GM12878 (cell line): ENCODE data around the gene KHK. TPM values are rescaled to one million over a fixed set of nuclear protein-coding genes. Genes with fewer than 3 reads are reported as not detected.

Source experiments
- ATAC-seq: fragments of 200-7000 bp; cut with Tn5 transposase; 3 replicates; pipeline ENCODE4 v1.9.1; 2020; ENCODE audit warnings: mild to moderate bottlenecking, moderate library complexity
- BruUV-seq: library from RNA; stranded (reverse); fragments of 400-500 nt; replicated peaks from 2 replicates; lab custom pipeline; 2021; lab: Mats Ljungman, UMichigan
- CTCF ChIA-PET: fragments of 300-600 bp; sonication (Branson Sonifier 250); formaldehyde crosslinking; extraction: SDS; loops from one replicate; lab custom pipeline; 2021; ENCODE audit warnings: inconsistent platforms; lab: Yijun Ruan, JAX
- POLR2A ChIA-PET: fragments of 350-600 bp; formaldehyde crosslinking; extraction: SDS; loops from one replicate; lab custom pipeline; 2021; ENCODE audit warnings: inconsistent platforms; lab: Charles Lee
- RAD21 ChIA-PET: fragments of 300-600 bp; sonication (Branson Sonifier 250); formaldehyde crosslinking; loops from one replicate; lab custom pipeline; 2023; ENCODE audit warnings: antibody characterized with exemption; ENCODE audit not compliant: unreplicated experiment; lab: Charles Lee
- SMC1A ChIA-PET: fragments of 300-600 bp; sonication (Branson Sonifier 250); formaldehyde crosslinking; loops from one replicate; lab custom pipeline; 2023; ENCODE audit not compliant: unreplicated experiment, uncharacterized antibody; lab: Charles Lee
- DNase-seq: peaks from one replicate; pipeline ENCODE4 v3.0.0-alpha.2; 2011; ENCODE audit warnings: low read depth, low spot score
- FAIRE-seq: peaks from 3 replicates; lab custom pipeline; 2011; peaks lifted over from hg19 to GRCh38; lab: Jason Lieb, UNC
- H2AFZ ChIP-seq: 2 replicates; pipeline ENCODE4 v1.6.0; 2011; ENCODE audit warnings: low read depth, low read length, control low read depth; ENCODE audit not compliant: control insufficient read depth
- H3K27ac ChIP-seq: 2 replicates; pipeline ENCODE4 v1.5.1; 2011; ENCODE audit warnings: control low read depth; ENCODE audit not compliant: control insufficient read depth, insufficient read depth
- H3K27me3 ChIP-seq, 2 experiments: replicated peaks in 1 of 2; 2 replicates each; pipeline versions ENCODE4 v1.6.0 to v1.6.1; 2011; ENCODE audit warnings: low read length in 1 of 2; ENCODE audit not compliant: control insufficient read depth in 2 of 2, insufficient read depth in 2 of 2
- H3K36me3 ChIP-seq, 2 experiments: 2 replicates each; pipeline ENCODE4 v1.5.1; 2011; ENCODE audit warnings: low read length in 1 of 2; ENCODE audit not compliant: control insufficient read depth in 2 of 2, insufficient read depth in 2 of 2
- H3K4me1 ChIP-seq: 2 replicates; pipeline ENCODE4 v1.6.1; 2011; ENCODE audit warnings: mild to moderate bottlenecking, low read length, moderate library complexity, mixed read lengths; ENCODE audit not compliant: control insufficient read depth, insufficient read depth
- H3K4me2 ChIP-seq: 2 replicates; pipeline ENCODE4 v1.6.0; 2011; ENCODE audit warnings: control low read depth; ENCODE audit not compliant: control insufficient read depth, insufficient read depth
- H3K4me3 ChIP-seq: fragments of 200-600 bp; sonication (generic); 2 replicates; pipeline ENCODE4 v1.5.1; 2016
- H3K79me2 ChIP-seq: 2 replicates; pipeline ENCODE4 v1.6.0; 2011; ENCODE audit warnings: low read length; ENCODE audit not compliant: control insufficient read depth, insufficient read depth
- H3K9ac ChIP-seq: 2 replicates; pipeline ENCODE4 v1.8.0; 2011; ENCODE audit warnings: low read length, control low read depth, mixed read lengths; ENCODE audit not compliant: control insufficient read depth, insufficient read depth
- H3K9me3 ChIP-seq: replicated peaks from 3 replicates; pipeline ENCODE4 v1.5.1; 2011; ENCODE audit warnings: mild to moderate bottlenecking, low read length; ENCODE audit not compliant: control insufficient read depth, insufficient read depth
- H4K20me1 ChIP-seq: 2 replicates; pipeline ENCODE4 v1.6.0; 2011; ENCODE audit not compliant: control insufficient read depth, insufficient read depth
- BACH1 ChIP-seq: fragments of 450-650 bp; IDR thresholded peaks from 2 replicates; pipeline ENCODE4 v1.6.1; 2017; ENCODE audit warnings: mild to moderate bottlenecking, borderline replicate concordance
- CHD1 ChIP-seq: IDR thresholded peaks from 2 replicates; pipeline ENCODE4 v1.6.1; 2012; ENCODE audit warnings: low read depth, low read length, improper control_type of control experiment
- CHD4 ChIP-seq: fragments of 200-600 bp; sonication (generic); IDR thresholded peaks from 2 replicates; pipeline ENCODE4 v1.6.1; 2016; ENCODE audit warnings: mild to moderate bottlenecking
- ELK1 ChIP-seq: IDR thresholded peaks from 2 replicates; pipeline ENCODE4 v1.6.1; 2012; ENCODE audit warnings: low read depth, low read length, improper control_type of control experiment
- FOS ChIP-seq: IDR thresholded peaks from 3 replicates; pipeline ENCODE4 v1.6.1; 2011; ENCODE audit warnings: borderline replicate concordance; ENCODE audit not compliant: insufficient read length; ENCODE audit errors: extremely low read depth
- FOXM1 ChIP-seq: IDR thresholded peaks from 2 replicates; pipeline ENCODE4 v1.6.1; 2012; ENCODE audit warnings: low read depth, mild to moderate bottlenecking, inconsistent platforms, low read length, moderate library complexity
- MTA3 ChIP-seq: IDR thresholded peaks from 2 replicates; pipeline ENCODE4 v1.6.1; 2012; ENCODE audit warnings: low read length, inconsistent platforms, borderline replicate concordance
- MYB ChIP-seq: fragments of 150-350 bp; IDR thresholded peaks from 2 replicates; pipeline ENCODE4 v1.6.1; 2014; ENCODE audit warnings: mild to moderate bottlenecking, low read depth, low read length, borderline replicate concordance
- NFYB ChIP-seq: IDR thresholded peaks from 2 replicates; pipeline ENCODE4 v1.6.1; 2011; ENCODE audit warnings: low read depth, mild to moderate bottlenecking, low read length, improper control_type of control experiment, moderate library complexity; ENCODE audit not compliant: insufficient read depth
- SP1 ChIP-seq: IDR thresholded peaks from one replicate; pipeline ENCODE4 v1.6.1; 2011; ENCODE audit warnings: low read depth, low read length
- TARDBP ChIP-seq: IDR thresholded peaks from 2 replicates; pipeline ENCODE4 v1.6.1; 2016; ENCODE audit warnings: borderline replicate concordance
- TCF12 ChIP-seq: IDR thresholded peaks from 2 replicates; pipeline ENCODE4 v1.6.1; 2011; ENCODE audit warnings: low read depth, mild to moderate bottlenecking, low read length
- YY1 ChIP-seq: IDR thresholded peaks from 2 replicates; pipeline ENCODE4 v1.6.1; 2011; ENCODE audit warnings: low read depth, mild to moderate bottlenecking, low read length
- WGBS: methylation state at CpG from one replicate; pipeline ENCODE4 v1.1.6; 2016; ENCODE audit warnings: low lambda C conversion rate; ENCODE audit not compliant: insufficient replicate concordance, insufficient coverage; ENCODE audit errors: missing lambda C conversion rate; 5-methylcytosine and 5-hydroxymethylcytosine counted together
- in situ Hi-C: fragments of 300-500 bp; cut with MboI; formaldehyde crosslinking; loops from 9 replicates; pipeline ENCODE4 v1.14.3; 2018; ENCODE audit warnings: mixed read lengths
- intact Hi-C: fragments of 100-400 bp; cut with micrococcal nuclease; formaldehyde crosslinking; loops from one replicate; pipeline ENCODE4 v1.14.2; 2022; ENCODE audit not compliant: unreplicated experiment
- polyA plus RNA-seq, 11 experiments: library from polyadenylated mRNA; depleted of rRNA in 4 of 11; unstranded in 6 of 11; stranded (reverse) in 5 of 11; fragments of >200 nt; fragmentation: Nextera tagmentation in 4 of 11; fragmentation: Illumina TruSeq in 1 of 11; extraction: Ambion mirVana in 4 of 11; extraction: Trizol in 1 of 11; gene quantifications; 1 replicate in 1 of 11; 2 replicates in 10 of 11; pipeline versions ENCODE4 v1.2.1 to v1.2.3, GENCODE V29; 2011 to 2016; ENCODE audit warnings: inconsistent platforms in 2 of 11, missing spikeins in 2 of 11, low read depth in 1 of 11
- total RNA-seq, 4 experiments: library from RNA; depleted of rRNA in 3 of 4; stranded (reverse); fragments of >200 nt in 3 of 4; fragmentation: Illumina TruSeq in 1 of 4; extraction: Trizol in 1 of 4; gene quantifications; 2 replicates each; pipeline versions ENCODE4 v1.2.1 to v1.2.3, GENCODE V29; 2013 to 2021
- TF ChIP-seq, protein P1 (sequence below): fragments of 450-650 bp; IDR thresholded peaks from 2 replicates; pipeline ENCODE4 v1.6.1; 2017; ENCODE audit warnings: borderline replicate concordance
- TF ChIP-seq, protein P2 (sequence below): fragments of 450-650 bp; IDR thresholded peaks from 2 replicates; pipeline ENCODE4 v1.6.1; 2017; ENCODE audit warnings: low read depth, mild to moderate bottlenecking, moderate library complexity
- TF ChIP-seq, protein P3 (sequence below): fragments of 450-650 bp; IDR thresholded peaks from 2 replicates; pipeline ENCODE4 v1.6.1; 2018; ENCODE audit warnings: mild to moderate bottlenecking, low read depth, moderate library complexity; ENCODE audit not compliant: partially characterized antibody

KHK gene
- total and polyA plus RNA-seq, 10 of the 15 experiments (the other 5 are each of a cell fraction or from before 2014, with no cell fraction given): 0.31 to 11.8 (median 3.9) TPM

DNA sequence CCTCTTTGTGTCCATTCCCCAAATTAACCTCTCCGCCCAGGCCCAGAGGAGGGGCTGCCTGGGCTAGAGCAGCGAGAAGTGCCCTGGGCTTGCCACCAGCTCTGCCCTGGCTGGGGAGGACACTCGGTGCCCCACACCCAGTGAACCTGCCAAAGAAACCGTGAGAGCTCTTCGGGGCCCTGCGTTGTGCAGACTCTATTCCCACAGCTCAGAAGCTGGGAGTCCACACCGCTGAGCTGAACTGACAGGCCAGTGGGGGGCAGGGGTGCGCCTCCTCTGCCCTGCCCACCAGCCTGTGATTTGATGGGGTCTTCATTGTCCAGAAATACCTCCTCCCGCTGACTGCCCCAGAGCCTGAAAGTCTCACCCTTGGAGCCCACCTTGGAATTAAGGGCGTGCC is 13.5 kb downstream of the KHK start:
- no peaks in the 10 kb centered on the region; a peak in 1 of 4 replicates for H3K36me3 ChIP-seq
- H3K79me2 ChIP-seq: no peaks in the 10 kb centered on the region
- H3K4me1 ChIP-seq: no peaks in the 10 kb centered on the region; the same call in 1 of the 2 replicates
- intact Hi-C loops: no loop called here
- H3K4me3 ChIP-seq: no peak overlapping the region
- H3K27ac ChIP-seq: no peak overlapping the region
- ChIA-PET RAD21 (interaction anchor here (0.7 to 4.4 kb wide), 6 partner anchors 12 to 203 kb away, joined by 3 to 39 read pairs (median 8); partner anchors contain the start of gene KHK), POLR2A (no interaction called here), CTCF (interaction anchor here (0.7 to 9.3 kb wide), 11 partner anchors 22 to 584 kb away, joined by 3 to 132 read pairs (median 4); partner anchors contain the start of genes PREB and TRIM54), SMC1A (interaction anchor here (1.1 to 4.7 kb wide), 5 partner anchors 12 to 198 kb away, joined by 3 to 19 read pairs (median 4); no protein-coding TSS in a partner anchor)
- WGBS: 56% methylated on average over 10 of the region's 10 CpGs
- TF ChIP-seq NFYB (no peak), TCF12 (no peak), TARDBP (no peak), CHD1 (no peak), FOXM1 (no peak), BACH1 (no peak), YY1 (no peak), MYB (no peak), SP1 (no peak), ELK1 (no peak), FOS (no peak), MTA3 (no peak), CHD4 (no peak)
- TF ChIP-seq, protein P1, sequence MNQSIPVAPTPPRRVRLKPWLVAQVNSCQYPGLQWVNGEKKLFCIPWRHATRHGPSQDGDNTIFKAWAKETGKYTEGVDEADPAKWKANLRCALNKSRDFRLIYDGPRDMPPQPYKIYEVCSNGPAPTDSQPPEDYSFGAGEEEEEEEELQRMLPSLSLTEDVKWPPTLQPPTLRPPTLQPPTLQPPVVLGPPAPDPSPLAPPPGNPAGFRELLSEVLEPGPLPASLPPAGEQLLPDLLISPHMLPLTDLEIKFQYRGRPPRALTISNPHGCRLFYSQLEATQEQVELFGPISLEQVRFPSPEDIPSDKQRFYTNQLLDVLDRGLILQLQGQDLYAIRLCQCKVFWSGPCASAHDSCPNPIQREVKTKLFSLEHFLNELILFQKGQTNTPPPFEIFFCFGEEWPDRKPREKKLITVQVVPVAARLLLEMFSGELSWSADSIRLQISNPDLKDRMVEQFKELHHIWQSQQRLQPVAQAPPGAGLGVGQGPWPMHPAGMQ: no peak
- TF ChIP-seq, protein P2, sequence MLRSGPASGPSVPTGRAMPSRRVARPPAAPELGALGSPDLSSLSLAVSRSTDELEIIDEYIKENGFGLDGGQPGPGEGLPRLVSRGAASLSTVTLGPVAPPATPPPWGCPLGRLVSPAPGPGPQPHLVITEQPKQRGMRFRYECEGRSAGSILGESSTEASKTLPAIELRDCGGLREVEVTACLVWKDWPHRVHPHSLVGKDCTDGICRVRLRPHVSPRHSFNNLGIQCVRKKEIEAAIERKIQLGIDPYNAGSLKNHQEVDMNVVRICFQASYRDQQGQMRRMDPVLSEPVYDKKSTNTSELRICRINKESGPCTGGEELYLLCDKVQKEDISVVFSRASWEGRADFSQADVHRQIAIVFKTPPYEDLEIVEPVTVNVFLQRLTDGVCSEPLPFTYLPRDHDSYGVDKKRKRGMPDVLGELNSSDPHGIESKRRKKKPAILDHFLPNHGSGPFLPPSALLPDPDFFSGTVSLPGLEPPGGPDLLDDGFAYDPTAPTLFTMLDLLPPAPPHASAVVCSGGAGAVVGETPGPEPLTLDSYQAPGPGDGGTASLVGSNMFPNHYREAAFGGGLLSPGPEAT: no peak
- TF ChIP-seq, protein P3, sequence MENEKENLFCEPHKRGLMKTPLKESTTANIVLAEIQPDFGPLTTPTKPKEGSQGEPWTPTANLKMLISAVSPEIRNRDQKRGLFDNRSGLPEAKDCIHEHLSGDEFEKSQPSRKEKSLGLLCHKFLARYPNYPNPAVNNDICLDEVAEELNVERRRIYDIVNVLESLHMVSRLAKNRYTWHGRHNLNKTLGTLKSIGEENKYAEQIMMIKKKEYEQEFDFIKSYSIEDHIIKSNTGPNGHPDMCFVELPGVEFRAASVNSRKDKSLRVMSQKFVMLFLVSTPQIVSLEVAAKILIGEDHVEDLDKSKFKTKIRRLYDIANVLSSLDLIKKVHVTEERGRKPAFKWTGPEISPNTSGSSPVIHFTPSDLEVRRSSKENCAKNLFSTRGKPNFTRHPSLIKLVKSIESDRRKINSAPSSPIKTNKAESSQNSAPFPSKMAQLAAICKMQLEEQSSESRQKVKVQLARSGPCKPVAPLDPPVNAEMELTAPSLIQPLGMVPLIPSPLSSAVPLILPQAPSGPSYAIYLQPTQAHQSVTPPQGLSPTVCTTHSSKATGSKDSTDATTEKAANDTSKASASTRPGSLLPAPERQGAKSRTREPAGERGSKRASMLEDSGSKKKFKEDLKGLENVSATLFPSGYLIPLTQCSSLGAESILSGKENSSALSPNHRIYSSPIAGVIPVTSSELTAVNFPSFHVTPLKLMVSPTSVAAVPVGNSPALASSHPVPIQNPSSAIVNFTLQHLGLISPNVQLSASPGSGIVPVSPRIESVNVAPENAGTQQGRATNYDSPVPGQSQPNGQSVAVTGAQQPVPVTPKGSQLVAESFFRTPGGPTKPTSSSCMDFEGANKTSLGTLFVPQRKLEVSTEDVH: no peak
- H3K4me2 ChIP-seq: no peak overlapping the region
- H3K9me3 ChIP-seq: no peaks in the 10 kb centered on the region
- no peak overlapping the region for H3K9ac ChIP-seq
- FAIRE-seq (no peak), ATAC-seq (no peak), DNase-seq (no peak)
- no peak overlapping the region for H2AFZ ChIP-seq
- no TSS peak for BruUV-seq
- no peaks in the 10 kb centered on the region for H3K27me3 ChIP-seq
- in situ Hi-C loops: no loop called here
- H4K20me1 ChIP-seq: no peaks in the 10 kb centered on the region
